ENCODE measurements around the gene CACNA1G. TPM values are rescaled to one million over a fixed set of nuclear protein-coding genes. Genes with fewer than 3 reads are reported as not detected.

The CACNA1G gene
- total and polyA plus RNA-seq, 10 donors: 0.02 to 1.3 (median 0.09) TPM; not detected in 1

DNA sequence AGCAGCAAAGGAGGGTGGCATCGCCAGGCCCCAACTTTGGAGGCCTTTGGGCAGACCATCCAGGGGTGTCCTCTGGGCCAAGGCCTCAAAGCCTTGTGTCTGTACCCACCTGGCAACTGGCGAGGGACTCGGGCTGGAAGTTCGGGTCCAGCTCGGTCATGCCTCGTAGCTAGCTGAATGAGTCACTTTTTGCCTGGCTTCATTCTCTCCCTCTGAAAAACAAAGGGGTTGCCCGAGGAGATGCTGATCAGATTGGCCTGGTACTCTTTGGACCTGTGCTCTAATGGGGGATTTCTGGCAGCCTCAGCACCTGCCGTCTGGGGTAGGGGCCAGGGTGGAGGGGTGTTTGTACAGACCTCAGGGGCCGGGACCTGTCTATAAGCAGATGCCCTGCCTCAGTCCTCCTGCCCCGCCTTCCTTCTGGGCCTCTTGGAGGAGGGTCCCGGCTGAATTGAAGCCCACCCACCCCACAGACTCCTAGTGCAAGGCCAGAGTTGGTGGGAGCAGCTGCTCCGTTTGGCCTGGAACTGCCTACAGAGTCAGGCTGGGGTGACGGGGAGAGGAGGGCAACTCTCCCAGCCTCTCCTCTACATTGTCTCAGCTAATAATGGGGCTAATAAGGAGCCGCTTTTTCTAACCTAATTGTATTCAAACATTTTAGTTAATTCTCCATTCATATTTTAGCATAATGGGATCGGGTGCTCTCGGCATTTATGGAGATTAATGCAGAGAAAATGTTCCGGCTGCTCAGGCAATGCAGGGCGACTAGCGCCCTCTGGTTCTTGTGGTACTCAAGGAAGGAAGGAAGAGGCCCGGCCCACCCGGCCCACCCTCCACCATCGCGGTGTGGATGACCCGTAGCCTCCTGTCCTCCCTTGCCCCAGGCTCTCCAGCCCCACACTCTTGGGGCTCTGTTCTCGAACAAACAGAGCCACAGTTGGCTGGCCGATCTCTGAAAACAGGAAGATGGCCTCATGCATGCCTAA is 52.8 kb downstream of the CACNA1G start:
- no peak for TF ChIP-seq POLR2AphosphoS5 (IDR thresholded peaks at IDR 0.05)
- TF ChIP-seq, protein P1, sequence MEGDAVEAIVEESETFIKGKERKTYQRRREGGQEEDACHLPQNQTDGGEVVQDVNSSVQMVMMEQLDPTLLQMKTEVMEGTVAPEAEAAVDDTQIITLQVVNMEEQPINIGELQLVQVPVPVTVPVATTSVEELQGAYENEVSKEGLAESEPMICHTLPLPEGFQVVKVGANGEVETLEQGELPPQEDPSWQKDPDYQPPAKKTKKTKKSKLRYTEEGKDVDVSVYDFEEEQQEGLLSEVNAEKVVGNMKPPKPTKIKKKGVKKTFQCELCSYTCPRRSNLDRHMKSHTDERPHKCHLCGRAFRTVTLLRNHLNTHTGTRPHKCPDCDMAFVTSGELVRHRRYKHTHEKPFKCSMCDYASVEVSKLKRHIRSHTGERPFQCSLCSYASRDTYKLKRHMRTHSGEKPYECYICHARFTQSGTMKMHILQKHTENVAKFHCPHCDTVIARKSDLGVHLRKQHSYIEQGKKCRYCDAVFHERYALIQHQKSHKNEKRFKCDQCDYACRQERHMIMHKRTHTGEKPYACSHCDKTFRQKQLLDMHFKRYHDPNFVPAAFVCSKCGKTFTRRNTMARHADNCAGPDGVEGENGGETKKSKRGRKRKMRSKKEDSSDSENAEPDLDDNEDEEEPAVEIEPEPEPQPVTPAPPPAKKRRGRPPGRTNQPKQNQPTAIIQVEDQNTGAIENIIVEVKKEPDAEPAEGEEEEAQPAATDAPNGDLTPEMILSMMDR (IDR thresholded peaks at IDR 0.05 in 8 of 11, conservative IDR thresholded peaks at IDR 0.05 in 3 of 11): peak in 3 of 11 experiments; percentile 11 to 19 (median 15)
- Histone ChIP-seq H3K4me3 (no peak overlapping the region), H3K4me1 (peaks cover 0 to 12% (median 11%) of the 10 kb centered on the region in 6 donors), H3K9me3 (no peaks in the 10 kb centered on the region), H3K27ac (no peak overlapping the region), H3K27me3 (replicated peaks in 1 of 7) (peaks cover 0 to 40% (median 0%) of the 10 kb centered on the region in 7 donors), H3K36me3 (no peaks in the 10 kb centered on the region)
- DNase-seq: no peak
- intact Hi-C loops (cut with DNase I; ENCODE audit: low total_unique reads): no loop called here
- 38 to 53% (median 47%) methylated on average over 26 of the region's 26 CpGs for WGBS, 5 donors

DNA sequence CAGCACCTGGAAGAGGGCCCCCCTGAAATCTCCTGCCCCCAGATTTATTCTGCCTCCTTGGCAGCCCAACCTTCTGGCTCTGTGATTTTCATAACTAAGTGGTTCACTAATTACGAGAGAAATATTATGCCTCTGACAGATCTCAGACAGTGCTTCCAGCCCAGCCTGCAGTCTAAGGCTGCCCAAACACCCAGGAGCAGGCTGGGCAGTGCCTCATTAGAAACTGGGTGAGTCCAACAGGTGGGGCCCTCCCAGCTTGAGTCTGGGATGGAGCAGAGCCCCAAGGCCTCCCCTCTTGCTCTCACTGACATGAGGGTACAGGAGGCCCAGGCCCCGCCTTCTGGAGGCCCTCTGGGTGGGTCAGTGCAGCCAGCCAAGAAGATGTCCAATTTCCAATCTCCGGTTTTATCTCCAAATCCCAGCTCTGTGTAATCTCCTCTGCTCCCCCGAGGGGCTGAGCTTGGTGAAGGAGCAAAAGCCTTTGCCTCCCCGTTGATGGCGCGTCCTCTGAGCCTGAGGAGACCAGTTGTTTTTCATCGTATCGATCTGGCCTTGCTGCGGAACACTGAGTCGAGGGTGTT is 54.0 kb downstream of the CACNA1G start:
- intact Hi-C loops (cut with DNase I; ENCODE audit: low total_unique reads): no loop called here
- no peaks in the 10 kb centered on the region for H3K9me3 ChIP-seq
- 62 to 85% (median 76%) methylated on average over 11 of the region's 11 CpGs for WGBS, 5 donors
- peaks cover 0 to 33% (median 0%) of the 10 kb centered on the region in 7 donors for H3K27me3 ChIP-seq (replicated peaks in 1 of 7)
- no peak overlapping the region for H3K27ac ChIP-seq
- DNase-seq: no peak
- H3K4me3 ChIP-seq: no peak overlapping the region
- no peak for TF ChIP-seq POLR2AphosphoS5 (IDR thresholded peaks at IDR 0.05)
- TF ChIP-seq POLR2A (IDR thresholded peaks at IDR 0.05): no peak
- TF ChIP-seq, protein P1 (IDR thresholded peaks at IDR 0.05 in 8 of 11, conservative IDR thresholded peaks at IDR 0.05 in 3 of 11): no peak
- H3K36me3 ChIP-seq: no peaks in the 10 kb centered on the region
- peaks cover 0 to 24% (median 16%) of the 10 kb centered on the region in 6 donors for H3K4me1 ChIP-seq

DNA sequence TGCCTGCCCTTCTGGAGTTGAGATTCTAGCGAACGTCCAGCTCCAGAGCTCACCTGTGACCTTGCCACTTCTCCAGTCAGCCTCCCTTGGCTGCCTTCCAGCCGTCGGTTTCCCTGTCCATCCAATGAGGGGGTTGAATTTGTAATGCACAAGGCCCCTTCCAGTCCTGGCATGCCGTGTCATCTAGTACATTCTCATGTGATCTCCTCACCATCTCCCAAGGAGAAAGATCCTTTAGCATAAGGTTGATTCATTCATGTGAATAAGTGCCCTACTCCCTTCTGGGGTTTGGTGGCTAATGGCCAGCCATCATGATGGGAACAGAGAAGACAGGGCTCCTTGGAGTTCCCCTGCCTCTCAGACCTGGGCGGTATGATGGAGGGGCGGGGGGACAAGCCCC is 55.3 kb downstream of the CACNA1G start:
- Histone ChIP-seq H3K36me3 (no peaks in the 10 kb centered on the region), H3K4me3 (no peak overlapping the region), H3K27me3 (replicated peaks in 1 of 7) (peaks cover 0 to 33% (median 0%) of the 10 kb centered on the region in 7 donors), H3K9me3 (no peaks in the 10 kb centered on the region), H3K27ac (no peak overlapping the region), H3K4me1 (peaks cover 0 to 26% (median 17%) of the 10 kb centered on the region in 6 donors)
- no peak for DNase-seq
- 67 to 84% (median 78%) methylated on average over 7 of the region's 7 CpGs for WGBS, 5 donors
- intact Hi-C loops (cut with DNase I; ENCODE audit: low total_unique reads): no loop called here
- TF ChIP-seq, protein P1 (IDR thresholded peaks at IDR 0.05 in 8 of 11, conservative IDR thresholded peaks at IDR 0.05 in 3 of 11): no peak
- no peak for TF ChIP-seq POLR2A (IDR thresholded peaks at IDR 0.05)
- TF ChIP-seq POLR2AphosphoS5 (IDR thresholded peaks at IDR 0.05): no peak

DNA sequence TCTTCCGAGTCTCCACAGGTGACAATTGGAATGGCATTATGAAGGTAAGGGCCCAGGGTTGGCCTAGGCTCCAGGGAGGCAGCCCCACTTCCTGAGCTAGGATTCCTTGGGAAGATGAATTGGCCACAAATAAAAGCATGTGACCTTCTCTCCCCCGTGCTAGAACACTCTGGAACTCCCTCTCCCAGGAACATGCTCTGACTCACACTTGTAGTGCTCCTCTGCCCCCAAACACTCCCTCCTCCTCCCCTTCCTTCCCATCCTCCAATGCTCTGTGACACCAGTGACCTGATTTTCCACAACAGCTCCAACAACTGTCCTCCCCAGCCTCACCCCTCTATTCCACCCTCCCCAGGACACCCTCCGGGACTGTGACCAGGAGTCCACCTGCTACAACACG is 57.8 kb downstream of the CACNA1G start:
- no peaks in the 10 kb centered on the region for H3K36me3 ChIP-seq
- H3K27me3 ChIP-seq (replicated peaks in 1 of 7): peaks cover 0 to 37% (median 0%) of the 10 kb centered on the region in 7 donors
- no peaks in the 10 kb centered on the region for H3K9me3 ChIP-seq
- H3K27ac ChIP-seq: no peak overlapping the region
- TF ChIP-seq POLR2A (IDR thresholded peaks at IDR 0.05) (no peak), POLR2AphosphoS5 (IDR thresholded peaks at IDR 0.05) (no peak)
- TF ChIP-seq, protein P1 (IDR thresholded peaks at IDR 0.05 in 8 of 11, conservative IDR thresholded peaks at IDR 0.05 in 3 of 11): no peak
- WGBS, 5 donors: 75 to 82% (median 81%) methylated on average over 4 of the region's 4 CpGs
- intact Hi-C loops (cut with DNase I; ENCODE audit: low total_unique reads): no loop called here
- peaks cover 0 to 25% (median 16%) of the 10 kb centered on the region in 6 donors for H3K4me1 ChIP-seq
- H3K4me3 ChIP-seq: no peak overlapping the region
- DNase-seq: no peak

Measured in spleen (tissue), 11 donors.